CD4-positive, alpha-beta T cell treated with Interleukin-15 for 1 hour (primary cell): Measurements from ENCODE around the gene FAM136A.
A peak's percentile ranks its signal among the peaks of the same experiment; 100 is the strongest.
"Not testable (repeated sequence)": the region's sequence is repeated elsewhere in the genome, so short reads cannot be mapped to it uniquely, and the experiment has no call there.

Source experiments
- DNase-seq: peaks from one replicate; pipeline ENCODE4 v3.0.0-alpha.2; 2020

The FAM136A gene

DNA sequence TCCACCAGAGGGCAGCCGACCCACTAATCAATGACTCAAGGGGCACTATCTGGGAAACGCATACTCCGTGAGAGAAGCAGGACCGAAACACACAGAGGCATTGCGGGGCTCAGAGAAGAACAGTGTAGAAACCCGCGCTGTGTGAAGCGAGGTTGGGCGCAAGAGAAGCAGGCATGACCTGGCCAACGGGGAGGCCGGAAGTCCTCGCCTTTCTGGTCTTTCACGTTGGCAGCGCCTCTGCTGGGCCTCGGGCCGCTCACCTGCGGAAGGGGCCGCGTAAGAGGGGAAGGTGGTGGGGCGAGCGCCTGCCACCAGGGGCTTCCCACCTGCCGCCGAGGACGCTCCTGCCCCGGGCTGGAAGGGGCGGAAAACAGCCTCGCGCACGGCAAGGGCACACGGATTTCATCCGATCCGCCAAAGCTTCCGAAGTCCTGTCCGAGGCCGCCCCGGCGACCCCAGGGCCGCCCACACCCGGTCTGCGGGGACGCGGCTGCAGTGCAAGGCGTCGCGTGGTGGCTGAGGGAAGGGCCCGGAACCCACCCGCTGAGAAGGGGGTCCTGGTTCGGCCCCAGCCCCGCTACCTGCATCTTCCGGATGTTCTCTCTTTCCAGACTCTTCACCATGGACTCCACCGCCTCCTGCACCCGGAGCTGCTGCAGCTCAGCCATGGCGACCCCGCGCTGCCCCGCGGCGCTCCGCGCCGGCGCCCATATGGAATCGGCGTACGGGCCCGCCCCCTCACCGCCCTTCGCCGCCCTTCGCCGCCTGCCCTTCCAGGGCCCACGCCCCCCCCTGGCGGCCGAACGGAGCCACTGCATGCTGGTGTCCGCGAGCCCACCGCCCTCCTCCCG is at the start of gene FAM136A:
Gene FAM136A (minus strand): TSS at position 724 of the 851 bp plus-strand sequence. CDS start 56 bp downstream, at position 668.
- DNase-seq, result peak; percentile 86

DNA sequence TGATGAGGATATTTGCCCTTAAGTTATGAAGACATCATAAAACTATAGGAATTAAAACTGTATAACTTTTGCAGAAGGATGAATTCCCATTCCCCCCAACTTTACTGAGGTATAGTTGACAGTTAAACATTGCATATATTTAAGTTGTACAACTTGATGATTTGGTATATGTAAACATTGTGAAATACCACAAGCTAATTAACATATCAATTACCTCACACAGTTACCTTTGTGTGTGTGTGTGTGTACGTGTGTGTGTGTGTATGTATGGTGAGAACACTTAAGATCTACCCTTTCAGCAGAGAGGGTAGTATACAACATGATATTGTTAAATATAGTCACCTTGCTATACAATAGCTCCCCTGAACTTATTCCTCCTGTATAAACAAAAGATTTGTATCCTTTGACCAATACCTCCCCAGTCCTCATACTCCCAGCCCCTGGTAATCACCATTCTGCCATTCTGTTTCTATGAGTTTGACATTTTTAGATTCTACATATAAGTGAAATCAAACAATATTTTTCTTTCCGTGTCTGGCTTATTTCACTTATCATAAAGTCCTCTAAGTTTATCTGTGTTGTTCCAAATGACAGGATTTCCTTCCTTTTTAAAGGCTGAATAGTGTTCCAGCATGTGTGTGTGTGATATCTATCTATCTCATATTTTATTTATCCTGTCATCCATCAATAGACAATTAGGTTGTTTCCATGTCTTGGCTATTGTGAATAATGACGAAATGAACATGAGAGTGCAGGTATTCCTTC is 48.2 kb upstream of the FAM136A start:
- DNase-seq, result no peak

DNA sequence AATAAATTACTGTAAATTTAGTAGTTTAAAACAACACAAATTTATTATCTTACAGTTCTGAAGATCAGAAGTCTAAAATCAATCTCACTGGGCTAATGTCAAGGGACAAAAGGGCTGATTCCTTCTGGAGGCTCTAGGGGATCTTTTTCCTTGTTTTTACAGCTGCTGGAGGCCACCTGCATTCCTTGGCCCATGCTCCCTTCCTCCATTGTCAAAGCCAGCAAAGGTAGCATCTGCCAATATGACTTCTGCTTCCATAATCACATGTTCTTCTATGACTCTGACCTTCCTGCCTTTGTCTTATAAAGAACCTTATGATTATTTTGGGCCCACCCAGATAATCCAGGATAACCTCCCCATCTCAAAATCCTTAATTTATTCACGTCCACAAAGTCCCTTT is 46.0 kb upstream of the FAM136A start:
- DNase-seq, result no peak

DNA sequence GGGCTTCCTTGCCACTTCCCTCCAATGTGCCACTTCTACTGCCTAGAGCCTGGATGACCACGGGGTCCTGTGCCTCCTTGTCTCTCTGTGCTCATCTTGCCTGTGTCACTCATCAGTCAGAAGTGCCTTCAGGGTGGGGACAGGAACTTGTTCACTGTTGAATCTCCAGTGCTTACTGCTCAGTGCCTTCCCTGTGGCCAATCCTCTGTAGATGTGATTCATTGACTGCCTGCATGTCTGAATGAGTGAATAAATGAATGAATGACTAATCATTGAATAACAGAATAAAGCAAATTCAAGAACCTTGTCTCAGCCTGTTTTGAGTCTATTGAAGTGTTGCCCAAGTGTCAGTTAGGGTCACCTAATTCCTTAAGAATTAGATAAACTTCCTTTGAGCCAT is 42.3 kb upstream of the FAM136A start:
- DNase-seq, result no peak

DNA sequence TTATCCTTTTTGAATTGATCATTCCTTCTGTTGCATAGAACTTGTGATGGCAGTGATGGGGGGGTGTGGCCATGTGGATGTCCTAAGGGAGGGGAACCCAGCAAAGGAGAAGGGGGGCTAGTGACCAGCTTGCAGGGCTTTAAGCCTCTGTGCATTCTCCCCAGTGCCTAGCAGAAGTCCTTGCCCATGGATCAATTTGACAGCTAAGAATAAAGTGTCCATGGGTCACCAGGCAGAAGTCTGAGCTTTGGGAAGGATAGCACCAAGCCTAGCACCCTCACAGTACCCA is 39.6 kb upstream of the FAM136A start:
- DNase-seq, result no peak

DNA sequence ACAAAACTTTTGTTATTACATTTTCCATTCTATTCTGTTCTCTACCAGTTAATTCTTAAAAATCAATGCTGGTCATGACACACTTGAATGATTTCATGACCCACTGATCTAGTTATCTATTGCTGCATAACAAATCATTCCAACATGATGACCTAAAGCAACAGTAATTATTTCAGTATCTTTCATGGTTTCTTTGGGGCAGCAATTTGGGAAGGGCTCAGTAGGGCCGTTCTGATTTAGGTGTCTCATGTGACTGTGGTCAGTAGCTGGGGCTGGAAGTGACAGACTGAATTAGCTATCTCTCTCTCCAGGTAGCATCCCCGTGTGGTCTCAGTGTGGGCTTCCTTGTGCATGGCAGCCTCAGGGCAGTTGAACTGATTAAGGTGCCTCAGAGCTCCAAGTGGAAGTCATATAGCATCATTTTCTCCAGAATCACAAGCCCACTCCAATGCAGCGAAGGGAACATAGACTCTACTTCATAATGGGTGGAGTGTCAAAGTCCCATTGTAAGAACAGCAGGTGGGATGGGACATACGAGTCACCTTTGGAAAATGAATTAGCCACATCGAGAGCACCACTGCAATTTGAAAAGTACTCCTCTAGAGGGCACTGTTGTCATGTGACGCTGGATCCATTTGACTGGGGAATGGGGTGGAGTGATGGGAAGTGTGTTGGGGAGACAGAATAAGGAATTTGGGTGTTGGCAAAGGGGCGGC is 39.1 kb upstream of the FAM136A start:
- peak; percentile 43 for DNase-seq

DNA sequence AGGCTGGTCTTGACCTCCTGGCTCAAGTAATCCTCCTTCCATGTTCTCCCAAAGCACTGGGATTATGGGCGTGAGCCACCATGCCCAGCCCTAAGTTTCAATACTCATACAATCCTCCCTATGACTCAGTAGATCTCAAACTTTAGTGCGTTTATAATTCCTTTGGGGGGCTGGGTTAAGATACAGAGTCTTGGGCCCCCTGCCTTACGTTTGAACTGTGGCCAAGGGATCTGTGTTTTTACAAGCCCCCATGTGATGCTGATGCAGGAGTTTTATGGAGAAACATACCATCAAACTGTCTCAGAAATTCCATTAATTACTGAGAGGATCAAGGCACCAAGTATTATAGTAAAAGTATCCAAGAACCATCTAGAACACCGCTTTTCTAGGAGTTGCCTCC is 38.2 kb upstream of the FAM136A start:
- DNase-seq, result no peak

DNA sequence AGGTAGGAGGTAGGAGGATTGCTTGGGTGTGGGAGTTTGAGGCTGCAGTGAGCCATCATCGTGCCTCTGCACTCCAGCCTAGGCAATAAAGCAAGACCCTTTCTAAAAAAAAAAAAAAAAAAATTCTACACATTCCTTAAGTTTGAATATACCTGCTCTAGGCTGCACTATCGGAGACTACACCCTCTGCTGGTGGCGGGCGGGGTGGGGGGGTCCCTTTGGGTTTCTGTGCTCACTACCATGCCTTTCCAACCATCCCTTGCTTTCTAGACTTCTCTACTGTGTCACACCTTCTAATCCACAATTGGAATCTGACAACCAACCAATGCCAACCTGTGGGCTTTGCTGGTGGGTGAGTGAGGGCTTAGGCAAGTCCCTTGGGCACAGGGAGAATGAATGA is 34.7 kb upstream of the FAM136A start:
- no peak for DNase-seq

DNA sequence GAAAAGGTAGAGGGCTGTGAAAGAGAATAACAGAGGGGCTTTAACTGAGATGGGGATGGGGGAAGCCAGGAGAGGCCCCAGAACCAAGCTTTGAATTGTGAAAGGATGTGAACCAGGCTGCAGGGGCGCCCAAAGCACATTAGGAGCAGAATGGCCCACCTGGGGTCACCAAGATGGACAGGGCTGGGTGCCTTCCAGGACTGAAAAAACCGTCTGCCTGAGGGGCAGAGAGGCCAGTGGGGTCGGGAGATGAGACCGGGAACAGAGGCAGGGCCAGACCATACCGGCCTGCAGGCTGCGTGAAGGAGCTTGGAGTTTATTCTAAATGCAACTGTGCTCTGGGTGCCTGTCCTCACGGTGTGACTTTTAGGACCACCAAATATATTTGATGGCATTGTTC is 29.1 kb upstream of the FAM136A start:
- no peak for DNase-seq

DNA sequence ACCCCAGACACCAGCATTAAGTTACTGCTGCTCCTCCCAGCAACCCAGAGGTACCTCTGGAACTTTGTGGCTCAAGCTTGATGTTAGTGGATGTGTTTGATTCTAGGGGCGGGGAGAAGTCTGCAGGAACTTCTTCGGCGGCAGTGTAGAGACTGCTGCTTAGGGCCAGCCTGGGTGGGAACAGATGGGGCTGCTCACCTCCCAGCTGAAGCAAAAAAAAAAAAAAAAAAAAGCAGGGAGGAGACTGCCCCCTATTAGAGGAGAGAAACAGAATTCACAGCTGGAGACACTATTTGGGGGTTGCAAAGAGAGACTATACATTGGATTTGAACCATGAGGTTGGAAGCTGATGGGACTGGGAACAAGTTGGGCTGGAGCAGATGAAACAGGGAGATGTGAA is 28.6 kb upstream of the FAM136A start:
- DNase-seq, result no peak

DNA sequence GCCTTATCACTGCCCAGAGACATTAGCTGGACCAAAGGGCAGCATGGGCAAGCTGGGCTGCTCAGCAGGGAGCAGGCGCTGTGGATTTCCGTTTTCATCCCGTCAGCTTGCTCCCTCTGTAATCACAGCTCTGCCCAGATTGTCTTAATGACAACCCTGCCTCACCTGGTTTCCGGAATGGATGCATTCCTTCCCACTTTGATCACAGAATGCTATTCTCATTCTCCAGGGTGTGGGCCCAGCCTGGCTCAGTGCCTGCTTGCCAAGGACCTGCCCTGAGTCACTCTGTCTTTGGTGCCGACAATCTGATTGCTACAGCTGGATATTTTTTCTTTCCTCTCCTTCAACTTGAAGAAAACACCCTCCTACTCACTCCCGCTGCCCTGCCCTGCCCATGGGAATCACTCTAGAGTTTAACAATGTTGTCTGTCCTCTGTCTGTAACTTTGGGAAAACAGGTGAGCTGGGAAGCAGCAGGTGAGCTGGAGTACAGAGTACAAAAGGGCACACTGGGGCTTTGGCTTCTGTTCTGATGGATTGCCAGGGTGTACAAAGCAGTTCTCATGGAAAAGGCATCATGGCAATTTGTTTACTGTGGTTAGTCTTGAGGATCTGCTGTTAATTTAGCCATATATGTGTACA is 27.2 kb upstream of the FAM136A start:
- no peak for DNase-seq

DNA sequence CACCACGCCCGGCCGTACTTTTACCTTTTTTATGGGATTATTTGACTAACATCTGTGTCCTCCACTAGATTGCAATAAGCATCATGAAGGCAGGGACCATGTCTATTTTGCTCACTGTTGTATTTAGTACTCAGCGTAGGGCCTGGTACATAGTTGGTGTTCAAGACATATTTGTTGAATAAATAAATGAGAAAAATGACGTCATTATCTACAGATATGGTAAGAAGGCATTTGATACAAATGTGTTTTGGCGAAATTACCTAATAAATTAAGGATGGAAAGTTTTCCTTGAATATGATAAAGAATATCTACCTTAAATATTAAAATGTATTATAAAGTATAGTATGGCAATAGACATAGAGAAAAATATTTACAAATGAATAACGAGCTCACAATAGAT is 24.0 kb upstream of the FAM136A start:
- DNase-seq, result no peak

DNA sequence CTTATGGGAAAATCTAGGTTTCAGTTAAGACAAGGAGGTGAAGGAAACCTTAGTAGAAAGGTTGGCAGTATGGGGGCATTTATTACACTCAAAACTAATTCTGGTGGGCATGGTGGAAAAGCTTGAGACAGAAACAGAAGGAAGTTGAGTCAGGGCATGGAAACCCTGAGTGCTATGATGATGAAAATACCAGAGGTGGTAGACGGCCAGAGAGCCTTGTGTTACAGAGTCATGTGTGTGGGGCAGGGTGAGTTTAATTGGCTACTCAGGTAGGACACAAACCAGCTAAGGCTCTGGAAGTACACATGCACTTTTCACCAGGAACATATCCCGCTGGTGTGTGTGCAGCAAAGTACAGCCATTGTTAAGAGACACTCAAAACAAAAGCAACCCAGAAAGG is 20.7 kb upstream of the FAM136A start:
- no peak for DNase-seq

DNA sequence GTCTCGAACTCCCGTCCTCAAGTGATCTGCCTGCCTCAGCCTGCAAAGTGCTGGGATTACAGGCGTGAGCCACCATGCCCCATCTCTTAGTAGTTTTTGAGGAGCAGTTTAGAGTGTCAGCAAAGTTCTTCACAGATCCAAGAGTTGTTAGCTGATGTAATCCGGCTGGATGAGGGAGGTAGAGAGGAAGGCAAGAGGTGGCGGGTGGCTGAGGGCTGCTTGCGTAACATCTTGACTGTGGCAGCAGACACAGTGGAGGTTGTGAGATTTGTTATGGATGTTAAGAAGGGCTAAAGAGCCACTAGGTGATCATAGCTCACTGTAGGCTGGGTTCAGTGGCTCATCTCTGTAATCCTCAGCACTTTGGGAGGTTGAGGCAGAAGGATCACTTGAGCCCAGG is 19.5 kb upstream of the FAM136A start:
- no peak for DNase-seq

DNA sequence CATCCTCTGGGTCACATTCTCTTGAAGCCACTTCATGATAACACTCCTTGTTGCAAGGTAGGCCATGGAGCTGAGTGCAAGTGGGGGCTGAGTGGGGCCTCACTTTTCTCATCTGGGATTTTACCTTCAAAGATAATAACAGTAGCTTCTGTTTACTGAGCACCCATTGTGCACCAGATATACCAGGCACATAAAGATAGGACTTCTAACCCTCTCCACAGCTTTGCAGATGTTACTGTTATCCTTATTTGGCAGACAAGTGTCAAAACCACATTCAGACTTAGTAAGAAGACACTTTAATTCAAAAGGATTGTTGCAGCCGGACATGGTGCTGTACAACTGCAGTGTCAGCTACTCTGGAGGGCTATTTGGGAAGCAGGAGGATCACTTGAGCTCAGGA is 12.8 kb upstream of the FAM136A start:
- no peak for DNase-seq

DNA sequence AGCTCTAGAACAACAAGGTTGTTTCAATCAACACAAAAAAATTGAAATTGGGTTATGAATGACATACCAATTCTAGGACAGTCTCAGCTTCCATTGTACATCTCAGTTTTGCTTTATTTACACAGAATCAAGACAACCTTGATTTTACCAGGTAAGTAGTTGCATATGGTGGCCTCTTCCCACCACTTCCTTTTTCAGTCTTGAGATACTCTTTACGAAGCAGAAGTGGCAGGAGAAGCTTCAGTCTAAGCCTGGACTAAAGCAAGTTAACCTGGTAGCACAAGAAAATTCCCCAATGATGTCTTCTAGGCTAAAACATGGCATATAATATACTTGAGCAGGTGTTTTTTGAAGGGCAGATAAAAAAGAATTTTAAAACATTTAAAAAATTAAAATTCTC is 10.7 kb upstream of the FAM136A start:
- no peak for DNase-seq

DNA sequence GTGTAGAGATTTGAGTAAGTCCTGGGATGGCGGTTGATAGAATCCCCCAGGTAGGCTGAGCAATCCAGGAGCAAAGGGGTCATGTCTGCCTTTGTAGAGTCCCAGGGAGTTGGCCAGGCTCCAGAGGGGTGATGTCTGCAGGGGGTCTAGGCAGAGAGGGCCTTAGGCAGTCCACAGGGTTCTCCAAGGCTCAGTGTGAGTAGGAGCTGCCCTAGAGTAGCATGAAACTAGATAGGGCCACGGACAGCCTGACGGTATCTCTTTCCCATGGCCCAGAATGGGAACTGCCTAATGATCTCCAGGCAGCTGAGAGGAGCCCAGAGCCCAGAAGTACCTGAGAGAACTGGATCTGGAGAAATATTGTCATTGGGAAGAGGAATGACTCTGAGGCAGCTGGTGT is 9.0 kb upstream of the FAM136A start:
- DNase-seq, result no peak

DNA sequence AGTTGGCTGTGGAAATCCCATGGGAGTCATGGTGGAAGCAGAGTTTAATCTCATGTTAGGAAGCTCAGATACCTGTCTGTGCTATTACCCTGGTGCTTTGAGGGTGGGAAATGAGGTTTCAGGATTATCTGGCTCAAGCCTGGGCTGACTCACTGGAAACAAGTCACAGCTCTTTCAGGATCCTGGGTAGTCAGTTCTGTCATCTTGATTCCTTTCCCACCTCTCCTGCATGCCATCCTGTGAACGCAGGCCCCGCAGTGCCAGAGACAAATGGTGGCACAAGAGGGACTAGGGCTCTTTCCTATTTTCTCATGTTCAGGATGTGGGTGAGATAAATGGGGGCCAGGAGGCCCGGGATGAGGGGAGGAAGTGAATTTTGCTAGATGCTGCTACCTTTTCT is 3.7 kb upstream of the FAM136A start:
- no peak for DNase-seq

DNA sequence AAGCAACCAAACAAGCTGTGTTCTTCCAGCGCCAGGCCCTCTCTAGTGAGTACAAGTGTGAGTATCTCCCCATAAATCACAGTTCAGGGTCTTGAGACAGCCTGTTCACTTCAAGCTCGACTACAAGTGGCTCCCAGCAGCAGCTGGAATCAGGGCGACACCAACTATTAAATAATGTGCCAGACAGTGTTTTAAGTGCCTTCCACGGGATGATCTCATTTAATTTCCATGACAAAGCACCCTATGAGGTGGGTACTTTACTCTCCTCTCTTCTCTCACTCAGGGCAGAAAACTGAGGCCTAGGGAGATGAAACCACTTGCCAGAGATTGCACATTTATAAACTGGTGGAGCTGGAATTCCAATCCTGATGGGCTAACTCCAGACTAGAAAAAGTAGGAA is 2.6 kb upstream of the FAM136A start:
- no peak for DNase-seq

DNA sequence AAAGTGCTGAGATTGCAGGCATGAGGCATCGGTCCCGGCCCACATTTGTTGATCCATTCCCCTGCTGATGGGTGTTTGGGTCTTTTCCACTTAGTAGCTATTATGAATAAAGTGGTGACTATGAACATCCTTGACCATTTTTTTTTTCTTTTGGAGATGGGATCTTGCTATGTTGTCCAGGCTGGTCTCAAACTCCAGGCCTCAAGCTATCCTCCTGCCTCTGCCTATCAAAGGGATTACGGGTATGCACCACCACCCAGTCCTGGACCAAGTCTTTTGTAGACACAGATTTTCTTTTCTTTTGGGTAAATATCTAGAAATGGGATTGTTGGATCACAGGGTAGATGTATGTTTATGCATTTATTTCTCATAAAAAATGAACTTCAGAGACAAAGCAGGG is 1.3 kb upstream of the FAM136A start:
- no peak for DNase-seq

DNA sequence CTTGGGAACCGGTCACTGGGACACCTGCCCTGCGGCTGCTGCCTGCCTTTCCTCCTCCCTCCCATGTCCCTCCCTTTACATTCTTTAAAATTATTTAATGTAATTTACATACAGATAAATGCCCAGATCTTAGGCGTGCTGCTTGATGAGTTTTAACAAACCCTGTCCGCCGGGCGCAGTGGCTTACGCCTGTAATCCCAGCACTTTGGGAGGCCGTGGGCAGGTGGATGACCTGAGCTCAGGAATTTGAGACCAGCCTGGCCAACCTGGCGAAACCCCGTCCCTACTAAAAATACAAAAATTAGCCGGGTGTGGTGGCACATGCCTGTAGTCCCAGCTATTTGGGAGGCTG is 304 bp upstream of the FAM136A start:
- DNase-seq, result not testable (repeated sequence)

DNA sequence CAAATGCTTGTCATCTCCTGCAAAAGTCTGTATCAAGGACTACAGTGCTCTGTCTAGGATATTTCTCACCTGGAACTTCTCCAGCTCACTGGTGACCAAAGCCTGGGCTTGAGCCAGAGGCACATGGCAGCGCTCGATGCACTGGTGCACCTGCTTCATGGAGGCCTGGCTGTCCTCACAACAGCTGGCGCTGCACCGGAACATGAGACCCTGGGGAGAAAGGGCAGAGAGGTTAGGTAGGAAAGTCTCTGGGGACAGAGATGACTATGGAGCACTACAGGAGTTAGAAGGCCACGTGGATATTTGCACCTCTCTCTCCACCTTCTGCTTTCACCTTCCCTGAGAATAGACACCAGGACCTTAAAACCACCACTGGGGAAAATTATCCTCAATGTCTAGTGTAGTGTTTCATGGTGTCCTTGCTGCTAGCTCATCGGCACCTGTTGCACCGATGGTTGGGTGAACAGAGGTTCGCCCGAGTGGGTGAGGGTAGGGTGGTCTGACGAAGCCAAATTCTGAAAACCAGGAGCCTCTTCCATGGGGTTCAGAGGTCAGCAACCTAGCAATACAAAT is 1.0 kb downstream of the FAM136A start:
- DNase-seq, result no peak

DNA sequence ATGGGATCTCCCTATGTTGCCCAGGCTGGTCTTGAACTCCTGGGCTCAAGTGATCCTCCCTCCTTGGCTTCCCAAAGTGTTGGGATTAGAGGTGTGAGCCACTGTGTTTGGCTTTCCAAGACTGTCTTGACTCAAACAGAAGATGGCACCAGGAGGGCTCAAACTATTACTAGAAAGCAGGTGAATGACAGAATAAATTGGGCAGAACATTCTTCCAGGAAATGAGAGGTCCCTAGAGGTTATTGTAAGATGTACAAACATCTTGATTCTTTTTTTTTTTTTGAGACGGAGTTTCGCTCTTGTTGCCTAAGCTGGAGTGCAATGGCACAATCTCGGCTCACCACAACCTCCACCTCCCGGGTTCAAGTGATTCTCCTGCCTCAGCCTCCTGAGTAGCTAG is 4.0 kb downstream of the FAM136A start:
- not testable (repeated sequence) for DNase-seq
